ENCODE measurements around the gene RNASE7. TPM values are rescaled to one million over a fixed set of nuclear protein-coding genes. Genes with fewer than 3 reads are reported as not detected.

The RNASE7 gene
- total RNA-seq, 2 donors from 2014 or later: 0.74 TPM; not detected in 1

DNA sequence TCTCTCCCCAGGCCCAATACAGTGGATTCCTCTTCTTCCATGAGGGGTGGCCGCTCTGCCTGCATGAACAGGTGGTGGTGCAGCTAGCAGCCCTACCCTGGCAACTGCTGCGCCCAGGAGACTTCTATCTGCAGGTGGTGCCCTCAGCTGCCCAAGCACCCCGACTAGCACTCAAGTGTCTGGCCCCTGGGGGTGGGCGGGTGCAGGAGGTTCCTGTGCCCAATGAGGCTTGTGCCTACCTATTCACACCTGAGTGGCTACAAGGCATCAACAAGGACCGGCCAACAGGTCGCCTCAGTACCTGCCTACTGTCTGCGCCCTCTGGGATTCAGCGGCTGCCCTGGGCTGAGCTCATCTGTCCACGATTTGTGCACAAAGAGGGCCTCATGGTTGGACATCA, 31.8 kb downstream of the RNASE7 start:
- DNase-seq (ENCODE audit: low spot score): no peak
- intact Hi-C loops (cut with DNase I): no loop called here
- H3K36me3 ChIP-seq: peaks cover 0 to 3% of the 10 kb centered on the region in 2 donors
- H3K9me3 ChIP-seq: no peaks in the 10 kb centered on the region
- WGBS: 83% methylated on average over 9 of the region's 9 CpGs
- H3K4me1 ChIP-seq (replicated peaks): peaks cover 14% of the 10 kb centered on the region
- H3K27me3 ChIP-seq (replicated peaks; ENCODE audit: insufficient read depth): no peaks in the 10 kb centered on the region
- TF ChIP-seq POLR2AphosphoS5 (IDR thresholded peaks at IDR 0.05): no peak
- TF ChIP-seq, protein P1, sequence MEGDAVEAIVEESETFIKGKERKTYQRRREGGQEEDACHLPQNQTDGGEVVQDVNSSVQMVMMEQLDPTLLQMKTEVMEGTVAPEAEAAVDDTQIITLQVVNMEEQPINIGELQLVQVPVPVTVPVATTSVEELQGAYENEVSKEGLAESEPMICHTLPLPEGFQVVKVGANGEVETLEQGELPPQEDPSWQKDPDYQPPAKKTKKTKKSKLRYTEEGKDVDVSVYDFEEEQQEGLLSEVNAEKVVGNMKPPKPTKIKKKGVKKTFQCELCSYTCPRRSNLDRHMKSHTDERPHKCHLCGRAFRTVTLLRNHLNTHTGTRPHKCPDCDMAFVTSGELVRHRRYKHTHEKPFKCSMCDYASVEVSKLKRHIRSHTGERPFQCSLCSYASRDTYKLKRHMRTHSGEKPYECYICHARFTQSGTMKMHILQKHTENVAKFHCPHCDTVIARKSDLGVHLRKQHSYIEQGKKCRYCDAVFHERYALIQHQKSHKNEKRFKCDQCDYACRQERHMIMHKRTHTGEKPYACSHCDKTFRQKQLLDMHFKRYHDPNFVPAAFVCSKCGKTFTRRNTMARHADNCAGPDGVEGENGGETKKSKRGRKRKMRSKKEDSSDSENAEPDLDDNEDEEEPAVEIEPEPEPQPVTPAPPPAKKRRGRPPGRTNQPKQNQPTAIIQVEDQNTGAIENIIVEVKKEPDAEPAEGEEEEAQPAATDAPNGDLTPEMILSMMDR (IDR thresholded peaks at IDR 0.05): no peak
- TF ChIP-seq POLR2A (IDR thresholded peaks at IDR 0.05): no peak
- H3K4me3 ChIP-seq: no peak overlapping the region
- H3K27ac ChIP-seq: no peak overlapping the region

DNA sequence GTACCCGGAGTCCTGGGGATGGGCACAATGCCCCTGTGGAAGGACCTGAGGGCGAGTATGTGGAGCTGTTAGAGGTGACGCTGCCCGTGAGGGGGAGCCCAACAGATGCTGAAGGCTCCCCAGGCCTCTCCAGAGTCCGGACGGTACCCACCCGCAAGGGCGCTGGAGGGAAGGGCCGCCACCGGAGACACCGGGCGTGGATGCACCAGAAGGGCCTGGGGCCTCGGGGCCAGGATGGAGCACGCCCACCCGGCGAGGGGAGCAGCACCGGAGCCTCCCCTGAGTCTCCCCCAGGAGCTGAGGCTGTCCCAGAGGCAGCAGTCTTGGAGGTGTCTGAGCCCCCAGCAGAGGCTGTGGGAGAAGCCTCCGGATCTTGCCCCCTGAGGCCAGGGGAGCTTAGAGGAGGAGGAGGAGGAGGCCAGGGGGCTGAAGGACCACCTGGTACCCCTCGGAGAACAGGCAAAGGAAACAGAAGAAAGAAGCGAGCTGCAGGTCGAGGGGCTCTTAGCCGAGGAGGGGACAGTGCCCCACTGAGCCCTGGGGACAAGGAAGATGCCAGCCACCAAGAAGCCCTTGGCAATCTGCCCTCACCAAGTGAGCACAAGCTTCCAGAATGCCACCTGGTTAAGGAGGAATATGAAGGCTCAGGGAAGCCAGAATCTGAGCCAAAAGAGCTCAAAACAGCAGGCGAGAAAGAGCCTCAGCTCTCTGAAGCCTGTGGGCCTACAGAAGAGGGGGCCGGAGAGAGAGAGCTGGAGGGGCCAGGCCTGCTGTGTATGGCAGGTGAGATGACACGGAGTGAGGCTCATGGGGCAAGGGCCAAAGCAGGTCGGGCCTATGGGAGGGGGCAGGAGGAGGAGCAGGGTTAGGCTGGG, 32.5 kb downstream of the RNASE7 start:
- no peak for DNase-seq (ENCODE audit: low spot score)
- peaks cover 7% of the 10 kb centered on the region for H3K4me1 ChIP-seq (replicated peaks)
- H3K9me3 ChIP-seq: no peaks in the 10 kb centered on the region
- TF ChIP-seq, protein P1 (IDR thresholded peaks at IDR 0.05): no peak
- TF ChIP-seq POLR2A (IDR thresholded peaks at IDR 0.05) (no peak), POLR2AphosphoS5 (IDR thresholded peaks at IDR 0.05) (no peak)
- 80% methylated on average over 26 of the region's 26 CpGs for WGBS
- H3K27me3 ChIP-seq (replicated peaks; ENCODE audit: insufficient read depth): no peaks in the 10 kb centered on the region
- H3K36me3 ChIP-seq: peaks cover 0 to 4% of the 10 kb centered on the region in 2 donors
- intact Hi-C loops (cut with DNase I): no loop called here
- H3K27ac ChIP-seq: peak overlapping the region in 1 of 2 donors; percentile 27
- H3K4me3 ChIP-seq: no peak overlapping the region

DNA sequence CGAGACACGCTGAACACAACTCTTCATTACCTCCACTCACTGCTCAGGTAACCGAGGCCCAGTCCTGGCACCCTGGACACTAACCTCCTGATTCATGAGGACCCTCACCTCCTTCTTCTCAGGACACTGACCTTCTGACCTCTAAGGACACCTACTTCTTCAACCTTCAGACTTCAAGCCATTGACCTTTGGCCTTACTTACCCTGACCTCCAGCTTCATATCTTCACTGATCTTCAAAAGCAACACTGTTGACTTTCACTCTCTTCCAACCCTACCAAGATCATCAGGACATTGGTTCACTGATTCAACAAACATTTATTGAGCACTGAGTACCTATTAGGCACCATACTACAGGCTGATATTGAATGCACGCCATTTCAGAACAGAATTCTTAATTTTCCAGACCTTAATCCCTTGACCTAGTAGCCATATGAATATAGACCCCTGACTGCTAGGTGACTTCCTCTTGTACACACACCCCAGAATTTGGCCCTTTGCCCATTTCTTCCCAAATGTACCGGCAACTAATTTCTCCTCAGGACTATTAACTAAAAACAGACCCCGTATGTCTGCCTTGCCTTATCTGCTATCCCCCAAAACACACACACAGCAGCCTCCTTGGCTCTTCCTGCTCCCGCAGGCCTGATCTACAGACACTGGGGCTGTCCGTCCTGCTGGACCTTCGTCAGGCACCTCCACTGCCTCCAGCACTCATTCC, 33.7 kb downstream of the RNASE7 start:
- H3K4me3 ChIP-seq: no peak overlapping the region
- H3K9me3 ChIP-seq: no peaks in the 10 kb centered on the region
- H3K27me3 ChIP-seq (replicated peaks; ENCODE audit: insufficient read depth): no peaks in the 10 kb centered on the region
- no peak overlapping the region for H3K27ac ChIP-seq
- peaks cover 7% of the 10 kb centered on the region for H3K4me1 ChIP-seq (replicated peaks)
- intact Hi-C loops (cut with DNase I): no loop called here
- peaks cover 0 to 4% of the 10 kb centered on the region in 2 donors for H3K36me3 ChIP-seq
- WGBS: 88% methylated on average over 9 of the region's 9 CpGs
- no peak for TF ChIP-seq POLR2A (IDR thresholded peaks at IDR 0.05)
- TF ChIP-seq, protein P1 (IDR thresholded peaks at IDR 0.05): no peak
- TF ChIP-seq POLR2AphosphoS5 (IDR thresholded peaks at IDR 0.05): no peak
- no peak for DNase-seq (ENCODE audit: low spot score)

GRCh38 chr14:21077672-21078071, 35.5 kb downstream of the RNASE7 start:
- no peak overlapping the region for H3K4me3 ChIP-seq
- H3K36me3 ChIP-seq: peaks cover 0 to 4% of the 10 kb centered on the region in 2 donors
- H3K4me1 ChIP-seq (replicated peaks): no peaks in the 10 kb centered on the region
- TF ChIP-seq POLR2A (IDR thresholded peaks at IDR 0.05) (no peak), POLR2AphosphoS5 (IDR thresholded peaks at IDR 0.05) (no peak)
- TF ChIP-seq, protein P1 (IDR thresholded peaks at IDR 0.05): no peak
- H3K27ac ChIP-seq: no peak overlapping the region
- no peaks in the 10 kb centered on the region for H3K27me3 ChIP-seq (replicated peaks; ENCODE audit: insufficient read depth)
- no peak for DNase-seq (ENCODE audit: low spot score)
- intact Hi-C loops (cut with DNase I): no loop called here
- H3K9me3 ChIP-seq: no peaks in the 10 kb centered on the region
- WGBS: 77% methylated on average over 2 of the region's 2 CpGs

Measured in prostate gland (tissue), 2 donors.